GM18868 (cell line): ENCODE results near the gene MINPP1.
A peak's percentile ranks its signal among the peaks of the same experiment; 100 is the strongest.

Experiments used
- ATAC-seq: cut with Tn5 transposase; IDR thresholded peaks from one replicate; pipeline ENCODE4 v1.9.1; 2021; ENCODE audit warnings: mild to moderate bottlenecking, moderate library complexity; ENCODE audit not compliant: unreplicated experiment

Gene MINPP1

GRCh38 chr10:87519582-87519981, 14.9 kb downstream of the MINPP1 start:
- ATAC-seq = peak; percentile 63

GRCh38 chr10:87523731-87524130, 19.0 kb downstream of the MINPP1 start:
- no peak for ATAC-seq

- ATAC-seq = no peak
Observed at GRCh38 chr10:87524296-87524695, 19.6 kb downstream of the MINPP1 start.

- ATAC-seq = no peak
Observed at GRCh38 chr10:87531908-87532622, 27.4 kb downstream of the MINPP1 start.

GRCh38 chr10:87532696-87533095, 28.0 kb downstream of the MINPP1 start:
- no peak for ATAC-seq

- ATAC-seq = peak; percentile 67
Observed at GRCh38 chr10:87534173-87534858, 29.6 kb downstream of the MINPP1 start.

- ATAC-seq = no peak
Observed at GRCh38 chr10:87538092-87539015, 33.7 kb downstream of the MINPP1 start.

GRCh38 chr10:87541114-87541513, 36.4 kb downstream of the MINPP1 start:
- no peak for ATAC-seq

- no peak for ATAC-seq
Observed at GRCh38 chr10:87544721-87545120, 40.0 kb downstream of the MINPP1 start.

- ATAC-seq = no peak
Observed at GRCh38 chr10:87545783-87546182, 41.1 kb downstream of the MINPP1 start.

GRCh38 chr10:87546210-87546609, 41.5 kb downstream of the MINPP1 start:
- no peak for ATAC-seq

- no peak for ATAC-seq
Observed at GRCh38 chr10:87546971-87547413, 42.3 kb downstream of the MINPP1 start.

- no peak for ATAC-seq
Observed at GRCh38 chr10:87547734-87548311, 43.1 kb downstream of the MINPP1 start.

- ATAC-seq = no peak
Observed at GRCh38 chr10:87550741-87551140, 46.0 kb downstream of the MINPP1 start.

- ATAC-seq = no peak
Observed at GRCh38 chr10:87551326-87551725, 46.6 kb downstream of the MINPP1 start.

GRCh38 chr10:87552248-87552929, 47.7 kb downstream of the MINPP1 start:
- ATAC-seq = no peak

- no peak for ATAC-seq
Observed at GRCh38 chr10:87557409-87557808, 52.7 kb downstream of the MINPP1 start.

GRCh38 chr10:87558333-87558732, 53.6 kb downstream of the MINPP1 start:
- no peak for ATAC-seq

GRCh38 chr10:87559392-87559791, 54.7 kb downstream of the MINPP1 start:
- ATAC-seq = no peak

- ATAC-seq = no peak
Observed at GRCh38 chr10:87560495-87561129, 55.9 kb downstream of the MINPP1 start.
